GM04503 (cell line): ENCODE data around the gene CXCL14.

Experiments used
- DNase-seq: peaks from one replicate; pipeline ENCODE4 v3.0.0-alpha.2; 2012; ENCODE audit warnings: low read depth

CXCL14 gene

GRCh38 chr5:135567661-135568060 is 11.1 kb downstream of the CXCL14 start:
- no peak for DNase-seq

DNA sequence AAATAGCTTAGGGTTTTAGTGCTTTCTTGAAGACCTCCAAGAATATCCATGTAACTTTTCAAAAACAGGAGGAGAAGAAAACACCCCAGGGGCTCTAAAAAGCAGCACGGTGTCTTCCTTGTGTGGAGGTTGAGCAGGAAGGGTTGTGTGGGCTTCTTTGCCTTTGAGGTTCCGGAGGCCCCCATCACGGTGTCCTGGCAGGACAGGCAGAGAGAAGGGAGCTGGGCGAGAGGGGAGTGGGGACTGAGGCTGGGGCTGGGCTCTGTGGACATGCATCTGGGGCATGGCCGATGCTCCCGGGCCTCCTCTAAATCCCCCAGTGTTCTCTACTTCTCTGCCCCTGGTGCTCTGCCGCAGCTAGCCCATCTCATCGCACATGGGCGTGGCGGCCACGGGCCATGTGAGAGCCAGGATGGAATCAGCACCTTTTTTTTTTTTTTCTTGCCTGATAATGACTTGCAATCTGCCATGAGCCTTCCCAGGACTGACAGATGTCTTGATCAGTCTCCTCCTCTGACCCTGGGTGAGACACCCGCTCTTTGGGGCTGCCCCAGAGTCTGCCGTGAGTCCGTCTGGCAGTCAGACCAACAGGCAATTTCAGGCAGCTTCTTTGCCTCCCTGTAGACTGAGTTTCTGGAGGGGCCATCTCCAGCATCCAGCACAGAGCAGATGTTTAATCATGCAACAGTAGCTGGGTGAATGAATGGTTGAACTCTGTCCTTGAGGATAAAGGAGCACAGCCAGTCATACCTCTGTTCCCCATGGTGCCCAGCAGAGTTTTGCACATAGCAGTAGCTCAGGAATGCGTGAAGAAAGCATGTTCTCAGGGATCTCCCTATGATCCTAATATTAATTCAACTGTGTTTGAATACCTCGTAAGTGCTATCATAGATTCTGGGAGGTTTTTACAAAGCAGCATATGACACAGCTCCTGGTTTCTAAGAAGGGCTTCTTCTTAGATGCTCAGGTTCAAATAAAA is 12.1 kb downstream of the CXCL14 start:
- DNase-seq = no peak

- DNase-seq = no peak
Measured at GRCh38 chr5:135565725-135566421, 12.9 kb downstream of the CXCL14 start.

DNA sequence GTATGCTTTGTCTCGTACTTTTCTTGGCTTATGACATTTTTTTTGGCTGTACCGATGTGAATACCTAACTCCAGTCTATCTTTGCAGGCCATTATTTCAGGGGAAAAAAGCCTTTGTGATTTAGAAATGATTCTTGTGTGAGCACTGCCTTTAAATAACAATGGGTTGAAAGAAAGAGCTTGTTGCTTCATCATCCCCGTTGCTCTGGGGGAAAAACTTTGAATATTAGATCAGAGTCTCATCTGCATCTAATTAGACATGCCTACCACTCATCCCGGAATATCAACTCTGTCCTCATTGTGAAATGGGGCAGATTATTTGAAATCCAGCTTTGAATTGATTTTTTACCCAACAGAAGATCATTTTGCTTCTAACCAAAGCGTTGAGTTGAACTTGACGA is 13.5 kb downstream of the CXCL14 start:
- no peak for DNase-seq

GRCh38 chr5:135564331-135564730 is 14.5 kb downstream of the CXCL14 start:
- no peak for DNase-seq

- no peak for DNase-seq
Measured at GRCh38 chr5:135561266-135561665, 17.5 kb downstream of the CXCL14 start.

- DNase-seq = no peak
Measured at GRCh38 chr5:135560858-135561257, 17.9 kb downstream of the CXCL14 start.

DNA sequence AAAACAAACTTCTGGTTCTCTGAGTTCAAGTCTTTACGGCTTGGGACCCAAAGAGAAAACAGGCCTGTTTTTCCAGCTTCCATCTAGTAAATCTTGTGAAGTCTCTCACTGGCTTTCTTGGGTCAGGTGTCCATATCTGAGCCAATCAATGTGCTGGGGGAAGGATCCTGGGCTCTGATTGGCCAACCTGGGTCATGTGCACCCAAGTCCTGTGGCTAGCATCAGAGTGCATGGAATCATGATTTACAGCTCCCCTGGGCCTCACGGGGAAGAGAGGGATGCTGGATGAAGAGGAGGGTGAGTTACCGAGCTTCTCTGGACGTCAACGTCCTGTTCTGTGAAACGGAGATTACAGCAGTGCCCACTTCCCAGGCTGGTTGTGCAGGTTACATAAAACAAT is 19.4 kb downstream of the CXCL14 start:
- DNase-seq = no peak

DNA sequence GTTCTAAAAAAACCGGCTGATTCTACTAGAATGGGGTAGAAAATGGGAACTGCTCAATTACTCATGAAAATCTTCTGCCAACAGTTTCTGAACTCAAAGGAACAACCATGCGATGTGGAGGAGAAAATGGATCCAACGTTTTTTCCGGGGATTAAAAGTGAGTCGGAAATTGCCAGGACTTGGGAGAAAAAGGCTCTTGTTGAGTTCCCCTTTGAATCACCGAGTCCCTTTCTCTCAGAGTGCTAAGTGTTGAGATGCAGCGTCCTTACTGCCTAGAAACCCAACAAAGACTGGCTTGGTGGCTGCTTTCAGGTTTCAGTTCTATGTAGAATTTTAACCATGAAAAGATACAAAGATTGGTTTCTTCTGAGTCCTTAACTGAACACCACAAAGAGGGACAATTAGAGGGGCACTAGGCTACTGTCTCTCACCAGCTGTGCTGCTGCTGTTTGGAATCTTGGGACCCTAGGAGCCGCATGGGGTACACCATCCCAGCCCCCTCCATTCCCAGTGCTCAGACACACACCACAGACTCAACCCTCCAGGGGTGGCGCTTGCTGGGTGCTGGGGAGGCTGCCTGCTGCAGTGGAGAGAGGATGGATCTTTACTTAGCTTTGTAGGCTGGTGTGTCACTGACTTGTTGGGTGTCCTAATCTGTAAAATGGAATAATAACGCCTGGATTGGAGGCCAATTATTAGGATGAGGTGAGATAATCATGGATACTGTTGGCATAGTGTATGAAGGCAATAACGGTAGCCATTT is 21.5 kb downstream of the CXCL14 start:
- DNase-seq = no peak

- DNase-seq = no peak
Measured at GRCh38 chr5:135556620-135557019, 22.2 kb downstream of the CXCL14 start.

- DNase-seq = no peak
Measured at GRCh38 chr5:135555530-135555929, 23.3 kb downstream of the CXCL14 start.

GRCh38 chr5:135553688-135554462 is 24.9 kb downstream of the CXCL14 start:
- DNase-seq = no peak

- no peak for DNase-seq
Measured at GRCh38 chr5:135551593-135552447, 27.0 kb downstream of the CXCL14 start.

DNA sequence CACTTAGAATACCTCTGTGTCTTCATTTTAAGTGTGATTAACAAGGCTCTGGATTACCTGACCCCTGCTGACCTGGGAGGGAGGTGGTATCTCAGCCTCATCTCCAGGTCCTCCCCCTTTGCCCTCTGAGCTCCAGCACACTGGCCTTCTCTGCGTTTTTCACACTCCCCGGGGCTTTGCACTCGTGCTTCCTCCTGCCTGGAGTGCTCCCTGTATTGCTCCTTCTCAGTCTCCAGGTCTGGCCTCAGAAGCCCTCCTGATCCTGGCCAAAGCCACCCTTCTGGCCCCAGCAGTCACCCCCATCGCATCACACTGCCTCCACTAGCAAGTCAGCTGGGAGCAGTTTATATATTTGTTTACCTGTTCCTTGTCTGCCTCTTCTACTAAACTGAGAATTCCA is 29.4 kb downstream of the CXCL14 start:
- DNase-seq = no peak

- no peak for DNase-seq
Measured at GRCh38 chr5:135547590-135548254, 31.1 kb downstream of the CXCL14 start.

DNA sequence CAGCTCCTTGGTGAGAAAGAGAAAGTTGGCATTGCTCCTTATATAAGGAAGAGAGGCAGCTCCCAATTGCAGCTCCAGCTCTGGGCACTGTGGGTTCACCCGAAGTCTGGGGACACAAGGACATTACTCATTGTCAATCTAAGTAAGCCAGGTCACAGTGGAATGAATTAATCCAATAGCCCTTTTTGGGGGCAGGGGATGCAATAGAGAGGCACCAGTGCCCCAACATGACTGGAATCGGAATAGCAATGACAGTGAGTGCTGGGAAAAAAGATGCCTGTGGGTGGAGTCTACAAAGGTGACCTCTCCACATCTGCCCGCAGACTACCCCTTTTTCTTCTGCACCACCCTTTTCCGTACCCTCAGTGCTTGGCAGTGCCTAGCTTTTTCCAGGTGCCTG is 31.9 kb downstream of the CXCL14 start:
- no peak for DNase-seq

DNA sequence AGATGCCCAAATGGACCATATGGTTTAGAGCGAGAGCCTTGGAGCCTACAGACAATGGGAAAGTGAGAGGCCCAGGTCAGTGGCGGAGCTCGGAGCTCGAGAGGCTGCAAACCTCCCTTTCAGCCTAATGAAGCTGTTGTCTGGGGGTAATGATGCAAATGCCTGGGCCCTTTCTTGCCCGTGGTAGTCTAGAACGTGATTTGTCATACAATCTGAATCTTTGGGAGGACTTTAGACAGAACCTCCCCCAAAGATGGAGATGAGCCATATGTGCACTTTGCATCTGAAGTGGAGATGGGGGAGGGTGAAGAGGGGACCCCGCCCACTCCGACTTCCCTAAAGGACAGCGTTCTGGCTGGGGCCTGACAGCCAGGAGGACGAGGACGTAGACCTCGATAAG is 32.7 kb downstream of the CXCL14 start:
- no peak for DNase-seq

DNA sequence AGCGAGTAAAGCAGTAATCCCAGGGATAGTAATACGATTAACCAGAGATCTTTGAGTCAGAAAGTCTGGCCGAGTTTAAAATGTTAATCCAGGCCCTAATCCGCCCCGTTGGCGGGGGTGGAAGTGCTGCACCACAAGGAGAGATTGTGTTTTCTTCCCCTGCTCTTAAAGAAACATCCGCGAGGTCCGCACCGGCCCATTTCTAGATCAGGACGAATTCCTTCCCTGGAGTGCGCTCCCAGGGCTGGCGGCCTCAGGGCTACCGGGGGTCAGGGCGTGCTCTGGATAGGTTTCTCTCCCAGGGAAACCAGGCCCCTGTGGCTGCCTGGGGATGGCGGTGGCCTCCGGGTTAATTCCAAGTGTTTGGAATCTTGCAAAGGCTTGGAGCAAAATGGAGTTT is 33.7 kb downstream of the CXCL14 start:
- no peak for DNase-seq

DNA sequence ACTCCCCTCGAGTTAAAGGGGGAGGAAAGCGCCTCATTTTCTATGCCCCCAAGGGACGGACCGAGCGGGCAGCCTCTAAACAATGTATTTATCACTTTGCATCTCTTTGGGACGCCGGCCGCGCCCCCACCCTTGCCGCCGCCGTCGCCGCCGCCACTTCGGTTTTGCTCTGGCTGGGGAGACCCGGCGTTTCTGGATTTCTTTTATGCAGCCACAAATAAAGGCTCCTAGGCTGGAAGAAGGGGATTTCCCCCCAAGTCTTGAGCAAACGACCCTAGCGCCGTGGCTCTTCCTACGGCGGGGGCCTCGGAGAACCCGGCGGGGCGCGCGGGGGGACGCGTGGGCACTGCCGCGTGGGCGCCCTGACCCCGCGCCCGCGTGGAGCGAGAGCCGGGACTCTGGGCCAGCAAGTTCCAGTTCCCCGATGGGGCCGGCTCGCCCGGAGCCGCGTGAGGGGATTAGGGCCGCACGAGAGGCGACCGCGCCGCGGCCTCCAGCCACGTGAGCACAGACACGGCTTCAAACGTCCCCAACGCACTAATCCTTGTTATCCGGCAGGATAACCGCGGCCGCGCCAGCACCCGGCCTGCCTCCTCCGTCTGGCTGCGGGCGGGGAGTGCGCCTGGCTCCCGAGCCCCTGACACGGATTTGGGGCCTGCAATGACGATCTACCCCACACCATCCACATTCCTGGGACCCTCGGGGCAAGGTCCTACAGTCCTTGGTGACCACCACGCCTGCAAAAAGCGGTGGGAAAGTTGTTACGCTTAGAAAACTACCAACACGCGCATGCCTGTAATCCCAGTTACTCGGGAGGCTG is 35.1 kb downstream of the CXCL14 start:
- no peak for DNase-seq
